Iris pigment epithelial cell (primary cell): ENCODE results near the gene NIF3L1.
A peak's percentile ranks its signal among the peaks of the same experiment; 100 is the strongest.

ENCODE experiments used
- DNase-seq: peaks from one replicate; pipeline ENCODE4 v3.0.0-alpha.2; 2011; ENCODE audit warnings: low read depth

The NIF3L1 gene, protein sequence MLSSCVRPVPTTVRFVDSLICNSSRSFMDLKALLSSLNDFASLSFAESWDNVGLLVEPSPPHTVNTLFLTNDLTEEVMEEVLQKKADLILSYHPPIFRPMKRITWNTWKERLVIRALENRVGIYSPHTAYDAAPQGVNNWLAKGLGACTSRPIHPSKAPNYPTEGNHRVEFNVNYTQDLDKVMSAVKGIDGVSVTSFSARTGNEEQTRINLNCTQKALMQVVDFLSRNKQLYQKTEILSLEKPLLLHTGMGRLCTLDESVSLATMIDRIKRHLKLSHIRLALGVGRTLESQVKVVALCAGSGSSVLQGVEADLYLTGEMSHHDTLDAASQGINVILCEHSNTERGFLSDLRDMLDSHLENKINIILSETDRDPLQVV

DNA sequence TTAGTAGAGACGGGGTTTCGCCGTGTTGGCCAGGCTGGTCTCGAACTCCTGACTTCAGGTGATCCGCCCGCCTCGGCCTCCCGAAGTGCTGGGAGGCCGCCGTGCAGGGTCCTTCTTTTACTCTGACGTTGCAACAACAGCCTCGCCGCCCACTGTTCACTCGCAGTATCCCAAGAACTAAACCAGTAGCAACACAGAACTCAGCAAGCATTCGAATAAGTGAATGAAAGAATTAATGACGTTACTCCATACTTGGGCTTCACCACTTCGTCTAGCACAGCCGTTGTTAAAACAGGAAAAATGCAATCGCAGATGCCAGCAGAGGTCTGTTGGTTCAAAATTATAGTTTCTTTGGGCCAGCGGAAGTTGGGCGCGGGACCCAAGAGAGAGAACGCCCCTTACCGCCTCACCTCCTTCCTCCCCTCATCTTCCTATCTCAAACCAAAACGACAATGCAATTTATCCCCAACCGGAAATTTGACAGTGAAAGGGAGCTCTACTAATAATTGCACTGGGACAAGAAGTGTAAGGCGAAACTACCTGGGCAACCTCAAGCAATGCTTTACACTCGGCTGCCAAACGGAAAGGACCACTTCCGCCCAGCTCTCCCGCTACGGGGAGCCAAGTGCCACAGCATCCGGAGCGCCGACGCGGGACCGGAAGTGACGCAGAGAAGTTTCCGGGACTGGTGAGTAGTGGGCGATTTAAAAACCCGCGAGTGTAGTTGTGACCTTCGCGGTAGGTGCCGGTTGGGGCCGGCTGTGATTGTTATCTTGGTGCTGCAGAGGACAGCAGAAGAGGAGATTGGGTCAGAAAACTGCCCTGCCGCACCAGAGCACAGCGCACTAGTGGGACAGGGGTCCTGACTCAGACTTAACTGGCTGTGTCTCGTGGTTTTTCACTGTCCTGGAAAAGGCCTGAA is at the start of gene NIF3L1, which contains the start of gene PPIL3:
TSS of gene NIF3L1 (plus strand) at position 668 of the 922 bp plus-strand sequence. CDS start 2,573 bp downstream, outside the sequence.
TSS of gene PPIL3 (minus strand) at position 374 of the 922 bp plus-strand sequence. CDS start 1,462 bp downstream, outside the sequence.
- DNase-seq = peak; percentile 98

DNA sequence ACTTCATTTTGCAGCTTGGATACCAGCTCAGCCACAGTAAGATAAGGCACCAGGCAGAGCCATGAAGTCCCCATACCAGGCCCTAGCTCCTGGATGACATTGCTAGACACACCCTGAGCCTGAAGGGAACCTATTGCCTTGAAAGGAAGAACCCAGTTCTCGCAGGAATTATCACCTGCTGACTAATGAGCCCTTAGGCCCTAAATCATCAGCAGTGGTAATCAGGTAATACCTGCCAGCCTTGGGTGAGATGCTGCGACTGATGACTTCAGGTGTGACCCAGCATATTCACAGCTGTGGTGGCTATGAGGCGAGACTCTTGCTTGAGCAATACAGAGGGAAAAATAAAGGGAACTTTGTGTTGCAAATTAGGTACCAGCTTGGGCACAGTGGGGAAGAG is 49.7 kb upstream of the NIF3L1 start:
- DNase-seq = no peak

DNA sequence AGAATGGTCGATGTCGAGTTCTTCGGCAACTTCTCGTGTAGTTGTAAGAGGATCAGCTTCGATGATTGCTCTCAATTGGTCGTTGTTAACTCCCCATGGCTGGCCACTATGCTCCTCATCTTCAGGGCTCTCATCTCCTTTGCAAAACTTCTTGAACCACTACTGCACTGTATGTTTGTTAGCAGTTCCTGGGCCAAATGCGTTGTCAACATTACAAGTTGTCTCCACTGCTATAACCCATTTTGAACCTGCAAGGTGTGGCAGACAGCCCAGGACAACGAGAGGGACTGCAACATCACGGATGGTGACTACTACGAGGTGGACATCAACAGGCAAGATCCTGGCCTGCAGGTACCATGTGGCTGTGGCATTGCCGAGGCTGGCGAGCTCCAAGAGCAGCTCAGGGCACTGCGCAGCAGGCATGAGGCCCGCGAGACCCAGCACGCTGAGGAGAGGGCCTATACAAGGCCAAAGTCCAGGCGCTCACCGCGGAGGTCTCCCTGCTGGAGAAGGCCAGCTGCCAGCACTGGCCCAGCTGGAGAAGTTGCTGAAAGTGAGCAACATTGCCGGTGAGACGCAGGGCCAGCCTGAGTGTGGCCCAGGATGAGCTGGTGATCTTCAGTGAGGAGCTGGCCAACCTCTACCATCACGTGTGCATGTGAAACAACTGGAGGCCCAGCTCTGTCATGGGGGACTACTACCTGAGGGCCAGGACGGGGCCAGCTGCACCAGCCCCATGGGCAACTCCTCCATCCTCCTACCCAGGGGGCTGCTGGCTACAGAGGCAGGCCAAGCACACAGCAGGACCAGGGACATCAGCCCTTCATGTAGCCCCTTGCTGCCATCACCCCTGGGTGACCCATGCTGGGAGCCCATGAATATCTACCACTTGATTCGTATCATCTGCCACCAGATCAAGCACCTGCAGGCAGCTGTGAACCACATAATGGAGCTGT is 44.9 kb upstream of the NIF3L1 start:
- DNase-seq = no peak

DNA sequence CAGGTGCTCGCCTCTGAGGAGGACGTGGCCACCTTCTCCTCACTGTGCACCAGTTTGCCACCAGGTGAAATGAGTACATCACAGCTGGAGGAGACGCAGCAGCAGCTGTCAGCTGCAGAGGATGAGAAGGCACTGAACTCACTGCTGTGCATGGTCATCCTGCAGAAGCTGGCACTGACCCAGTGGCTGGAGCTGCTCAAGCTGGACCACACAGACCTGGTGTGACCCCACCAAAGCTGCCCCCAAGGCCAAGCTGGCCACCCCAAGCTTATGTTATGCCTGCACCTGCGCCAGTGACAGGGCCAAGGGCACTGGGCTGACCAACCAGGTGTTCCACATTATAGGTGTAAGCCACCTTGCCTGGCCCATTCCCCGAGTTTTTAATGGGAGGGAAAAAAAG is 44.0 kb upstream of the NIF3L1 start:
- DNase-seq = no peak

DNA sequence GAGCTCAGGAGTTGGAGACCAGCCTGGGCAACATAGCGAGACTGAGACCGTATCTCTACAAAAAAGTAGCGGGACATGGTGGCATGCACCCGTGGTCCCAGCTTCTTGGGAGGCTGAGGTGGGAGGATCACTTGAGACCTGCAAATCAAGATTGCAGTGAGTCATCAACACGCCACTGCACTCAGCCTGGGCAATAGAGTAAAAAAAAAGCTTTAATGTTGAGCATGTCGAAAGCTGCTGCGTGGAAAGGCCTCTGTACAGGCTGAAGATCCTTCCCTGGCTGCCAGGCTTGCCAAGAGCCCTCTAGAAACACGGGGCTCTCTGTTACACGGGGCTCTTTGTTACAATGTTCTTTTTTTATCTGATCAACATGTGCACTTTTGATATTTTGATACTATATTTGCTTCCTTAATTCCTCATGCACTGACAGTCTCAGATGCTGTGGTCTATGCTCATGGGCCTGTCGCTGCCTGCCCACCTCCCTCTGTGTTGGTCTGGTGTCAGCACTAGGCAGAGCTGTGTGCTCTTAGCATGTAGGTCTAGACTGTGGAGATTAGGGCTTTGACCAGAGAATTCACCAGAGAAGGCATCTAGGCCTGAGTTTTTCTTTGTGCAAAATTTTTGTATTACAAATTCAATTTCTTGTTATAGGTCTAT is 43.4 kb upstream of the NIF3L1 start:
- DNase-seq = no peak

DNA sequence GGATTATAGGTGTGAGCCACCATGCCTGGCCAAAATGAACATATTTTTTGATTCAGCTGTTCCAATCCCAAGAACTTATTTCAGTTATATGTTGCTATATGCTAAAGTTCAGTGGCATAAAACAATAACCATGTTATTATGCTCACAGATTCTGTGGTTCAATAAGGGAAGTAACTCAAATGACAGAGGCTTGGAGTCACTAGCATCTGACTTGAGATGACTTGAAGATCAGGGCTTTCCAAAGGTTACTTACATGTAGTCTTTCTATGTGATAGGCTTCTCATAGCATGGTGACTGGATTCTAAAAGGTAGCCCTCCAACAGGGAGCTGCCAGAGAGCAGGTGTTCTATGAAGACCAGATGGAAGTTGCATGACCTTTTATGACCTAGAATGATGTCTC is 41.9 kb upstream of the NIF3L1 start:
- no peak for DNase-seq

DNA sequence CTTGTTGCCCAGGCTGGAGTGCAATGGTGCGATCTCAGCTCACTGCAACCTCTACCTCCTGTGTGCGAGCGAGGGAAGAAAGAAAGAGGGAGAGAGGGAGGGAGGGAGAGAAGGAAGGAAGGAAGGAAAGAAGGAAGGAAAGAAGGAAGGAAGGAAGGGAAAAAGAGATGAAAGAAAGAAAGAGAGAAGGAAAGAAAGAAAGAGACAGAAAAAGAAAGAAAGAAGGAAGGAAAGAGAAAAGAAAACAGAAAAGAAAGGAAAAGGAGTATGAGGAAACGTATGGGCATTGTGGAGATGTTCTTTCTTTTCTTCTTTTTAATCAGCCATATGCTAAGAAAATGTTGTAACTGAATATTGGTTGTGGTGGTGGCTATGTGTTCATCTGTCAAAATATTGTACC is 41.2 kb upstream of the NIF3L1 start:
- DNase-seq = no peak

DNA sequence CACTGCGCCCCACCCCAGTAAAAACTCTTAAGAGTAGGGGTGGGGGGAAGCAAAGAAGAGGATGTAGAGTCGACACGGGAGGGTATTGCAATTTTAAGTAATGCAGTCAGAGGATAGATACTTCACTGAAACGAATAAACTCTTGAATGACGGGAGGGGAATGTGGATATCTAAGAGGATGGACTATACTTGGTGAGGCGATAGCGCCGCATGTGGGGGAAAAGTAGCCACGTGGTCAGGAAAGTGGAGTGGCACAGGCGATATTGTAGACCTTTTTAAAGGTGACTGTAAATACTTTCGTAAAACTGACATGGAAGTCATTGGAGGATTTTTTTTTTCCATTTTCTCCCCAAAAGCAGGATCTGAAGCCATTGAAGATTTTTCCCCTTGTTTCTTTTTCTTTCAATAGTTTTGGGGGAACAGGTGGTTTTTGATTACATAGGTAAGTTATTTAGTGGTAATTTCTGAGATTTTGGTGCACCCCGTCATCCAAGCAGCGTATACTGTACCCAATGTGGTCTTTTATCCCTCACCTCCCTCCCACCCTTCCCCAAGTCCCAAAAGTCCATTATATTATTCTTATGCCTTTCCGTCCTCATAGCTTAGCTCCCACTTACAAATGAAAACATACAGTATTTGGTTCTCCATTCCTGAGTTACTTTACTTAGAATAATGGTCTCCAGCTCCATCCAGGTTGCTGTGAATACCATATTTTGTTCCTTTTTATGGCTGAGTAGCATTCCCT is 38.5 kb upstream of the NIF3L1 start:
- DNase-seq = no peak

DNA sequence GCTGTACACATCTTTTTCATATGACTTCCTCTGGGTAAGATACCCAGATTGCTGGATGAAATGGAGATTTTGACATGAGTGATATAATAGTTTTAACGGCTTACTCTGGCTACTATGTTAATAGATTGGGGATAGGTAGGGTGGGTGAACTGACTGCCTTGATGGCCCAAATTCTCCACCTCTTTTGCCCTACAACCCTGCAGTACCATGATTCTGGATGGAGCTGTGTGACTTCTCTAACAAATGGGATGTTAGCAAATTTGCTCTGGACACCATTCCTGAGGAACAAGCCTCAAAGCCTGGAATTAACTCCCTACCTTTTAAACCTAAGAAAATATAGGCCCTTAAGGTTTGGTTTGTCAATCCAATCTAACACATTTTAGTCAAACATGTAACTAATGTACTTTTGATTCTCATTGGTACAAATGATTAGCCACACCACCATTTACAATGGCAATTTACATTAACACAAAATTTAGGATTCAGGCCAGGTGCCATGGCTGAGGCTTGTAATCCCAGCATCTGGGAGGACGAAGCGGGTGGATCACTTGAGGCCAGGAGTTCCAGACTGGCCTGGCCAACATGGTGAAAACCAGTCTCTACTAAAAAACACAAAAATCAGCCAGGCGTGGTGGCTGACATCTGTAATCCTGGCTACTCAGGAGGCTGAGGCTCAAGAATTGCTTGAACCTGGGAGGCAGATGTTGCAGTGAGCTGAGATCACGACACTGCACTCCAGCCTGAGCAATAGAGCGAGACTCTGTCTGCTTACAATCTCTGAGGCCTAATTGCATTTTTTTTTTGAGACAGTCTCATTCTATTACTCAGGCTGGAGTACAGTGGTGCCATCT is 37.5 kb upstream of the NIF3L1 start:
- no peak for DNase-seq

DNA sequence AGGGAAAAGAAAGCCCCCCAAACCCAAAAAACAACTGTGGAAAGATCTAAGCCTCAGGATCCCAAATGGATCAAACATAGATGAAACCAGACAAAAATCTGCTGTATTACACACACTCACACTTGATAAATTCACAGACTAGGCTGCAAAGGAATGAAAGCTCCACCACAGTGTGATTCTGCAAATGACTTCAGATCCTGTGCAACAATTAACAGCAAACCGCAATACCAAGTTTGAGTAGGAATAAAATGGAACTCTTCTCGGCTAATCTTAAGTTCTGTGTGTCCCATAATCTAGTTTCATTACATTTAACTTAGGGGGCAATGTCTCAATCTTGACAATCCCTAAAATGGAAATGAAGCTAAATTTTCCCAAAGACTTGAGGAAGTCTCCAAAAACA is 36.6 kb upstream of the NIF3L1 start:
- DNase-seq = no peak

DNA sequence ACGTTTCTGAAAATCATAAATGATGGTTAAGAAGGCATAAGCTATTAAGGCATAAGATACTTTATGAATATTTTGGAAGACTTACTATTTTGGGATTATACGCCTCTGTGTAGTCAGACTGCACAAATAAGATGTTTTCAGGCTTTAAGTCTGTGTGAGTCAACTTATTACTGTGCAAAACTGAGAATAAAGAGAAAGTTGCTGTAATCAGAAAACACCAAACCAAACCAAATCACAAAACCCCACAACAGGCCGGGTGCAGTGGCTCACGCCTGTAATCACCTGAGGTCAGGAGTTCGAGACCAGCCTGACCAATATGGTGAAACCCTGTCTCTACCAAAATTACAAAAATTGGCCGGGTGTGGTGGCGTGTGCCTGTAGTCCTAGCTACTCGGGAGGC is 32.4 kb upstream of the NIF3L1 start:
- DNase-seq = no peak

DNA sequence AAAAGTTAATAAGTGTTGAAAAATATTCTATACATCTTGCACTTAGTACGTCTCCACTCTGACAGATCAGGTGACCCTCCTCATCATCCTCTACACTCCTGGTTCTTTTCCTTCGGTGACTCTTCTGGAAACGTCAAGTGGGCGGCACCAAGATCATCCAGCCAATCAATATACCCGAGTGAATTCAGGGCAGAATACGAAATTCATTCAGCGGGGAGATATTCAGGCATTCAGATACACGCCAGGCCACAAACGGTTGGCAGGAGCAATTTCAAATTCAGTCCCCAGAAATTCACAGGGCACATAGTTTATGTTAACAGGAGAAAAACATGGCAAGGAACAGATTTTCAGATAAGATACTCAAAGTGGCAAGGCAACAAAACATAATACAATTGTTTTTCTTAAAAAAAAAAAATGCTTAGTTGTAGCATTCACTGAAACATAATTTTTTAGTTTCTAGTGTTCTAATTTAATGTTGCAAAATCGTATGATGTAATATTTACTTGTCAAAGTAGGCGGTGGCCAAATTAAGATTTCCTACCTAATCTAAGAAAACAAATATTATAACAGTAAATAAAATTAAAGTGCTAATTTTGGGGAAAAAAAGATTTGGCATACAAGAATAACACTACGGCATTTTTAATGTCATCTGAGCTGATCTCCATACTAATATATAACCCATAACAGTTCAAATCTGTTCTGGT is 28.9 kb upstream of the NIF3L1 start:
- DNase-seq = peak; percentile 39

DNA sequence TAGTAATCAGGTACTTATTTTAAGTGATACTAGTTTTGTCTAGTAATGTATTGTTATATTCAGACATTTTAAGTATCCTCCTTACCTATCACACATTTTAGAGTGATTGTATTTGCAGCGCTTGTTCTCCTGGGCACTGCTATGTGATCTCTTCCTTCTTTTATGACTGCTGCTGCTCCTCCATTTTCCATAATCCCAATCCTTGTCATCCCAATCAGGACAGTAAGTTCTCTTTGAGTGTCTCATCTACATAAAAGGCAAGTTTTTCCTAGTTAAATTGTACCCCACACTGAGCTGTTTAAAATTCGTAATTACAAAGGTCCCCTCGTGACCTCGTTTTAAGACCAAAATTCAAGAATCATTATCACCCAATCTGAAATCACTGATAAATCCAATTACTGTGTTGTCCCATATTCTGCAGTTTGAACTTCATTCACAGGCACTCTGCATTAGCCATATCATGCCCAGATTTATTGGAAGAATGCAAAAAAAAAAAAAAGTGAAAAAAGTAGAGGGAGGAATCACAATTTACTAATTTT is 27.5 kb upstream of the NIF3L1 start:
- DNase-seq = no peak

DNA sequence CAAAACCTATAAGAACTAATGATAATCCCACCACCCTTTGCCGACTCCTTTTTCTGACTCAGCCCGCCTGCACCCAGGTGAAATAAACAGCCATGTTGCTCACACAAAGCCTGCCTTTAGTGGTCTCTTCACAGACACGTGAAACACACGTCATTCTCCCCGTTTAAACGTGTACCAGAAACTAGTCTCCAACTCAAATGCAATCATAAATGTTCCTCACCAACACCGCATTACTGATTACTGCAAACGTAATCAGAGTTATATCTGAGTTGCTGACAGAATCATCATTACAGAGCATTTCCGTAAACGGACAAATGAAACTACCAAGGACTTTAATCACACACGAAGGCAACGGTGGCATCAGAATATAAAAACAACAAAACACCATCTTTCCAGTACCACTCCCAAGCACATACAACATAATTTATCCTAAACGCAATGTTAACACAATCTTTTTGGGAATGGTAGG is 26.6 kb upstream of the NIF3L1 start:
- DNase-seq = peak; percentile 84

DNA sequence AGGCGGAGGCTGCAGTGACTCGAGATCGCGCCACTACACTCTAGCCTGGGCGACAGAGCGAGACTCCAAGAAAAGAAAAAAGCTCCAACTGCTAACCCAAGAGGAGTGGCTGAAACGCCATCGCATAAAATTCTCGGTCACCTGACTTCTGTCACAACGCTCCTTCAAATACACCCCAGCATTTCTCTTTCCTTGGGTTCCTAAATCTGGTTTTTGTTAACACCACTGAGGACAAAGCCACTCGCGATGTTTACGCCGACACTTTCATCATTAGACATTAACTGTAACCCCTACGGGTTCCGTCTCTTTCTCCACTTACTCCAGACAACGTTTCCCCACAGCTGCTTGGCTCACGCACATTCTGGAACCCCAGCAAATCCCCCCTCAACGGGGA is 25.4 kb upstream of the NIF3L1 start:
- DNase-seq = peak; percentile 12

DNA sequence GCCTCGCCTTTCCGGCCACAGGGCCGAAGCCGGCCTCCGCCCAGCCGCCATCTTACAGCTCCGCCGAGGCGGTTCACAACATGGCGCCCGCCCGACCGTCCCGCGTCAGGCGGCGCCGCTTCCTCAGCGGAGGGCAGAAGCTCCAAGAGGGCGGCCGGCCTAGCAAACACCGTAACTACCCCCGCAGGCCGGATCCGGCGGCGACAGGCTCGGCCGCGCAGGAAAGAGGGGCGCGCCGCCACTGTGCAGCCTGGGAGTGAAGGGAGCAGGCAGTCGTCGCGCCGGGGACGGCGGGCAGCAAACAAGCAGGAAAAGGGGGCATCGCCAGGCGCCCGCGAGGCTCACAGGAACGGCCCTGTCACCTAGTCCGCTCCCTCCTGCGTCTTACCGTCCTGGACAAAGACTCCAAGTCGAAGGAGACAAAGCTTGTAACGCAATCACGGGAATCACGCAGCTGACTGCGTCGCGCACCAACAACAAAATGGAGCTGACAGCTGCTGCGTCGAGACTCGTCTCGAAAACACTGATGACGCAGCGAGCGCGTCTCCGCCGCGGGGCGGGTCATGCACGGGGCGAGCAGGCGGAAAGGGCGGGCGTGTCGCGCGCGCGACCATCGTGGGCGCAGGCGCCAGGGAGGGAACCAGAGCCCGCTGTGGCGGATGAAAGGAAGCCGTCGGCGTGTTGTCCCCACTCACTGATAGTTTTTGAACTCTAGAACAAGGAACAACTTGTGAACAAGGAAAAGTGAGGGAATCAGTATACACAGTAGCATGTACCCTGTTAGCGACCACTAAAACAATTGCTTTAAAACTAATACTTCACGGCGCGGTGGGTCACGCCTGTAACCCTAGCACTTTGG is 24.8 kb upstream of the NIF3L1 start, which contains the start of gene CLK1:
TSS of gene CLK1 (minus strand) at position 483 of the 859 bp plus-strand sequence. CDS start 2,796 bp downstream, outside the sequence.
- DNase-seq = peak; percentile 93

DNA sequence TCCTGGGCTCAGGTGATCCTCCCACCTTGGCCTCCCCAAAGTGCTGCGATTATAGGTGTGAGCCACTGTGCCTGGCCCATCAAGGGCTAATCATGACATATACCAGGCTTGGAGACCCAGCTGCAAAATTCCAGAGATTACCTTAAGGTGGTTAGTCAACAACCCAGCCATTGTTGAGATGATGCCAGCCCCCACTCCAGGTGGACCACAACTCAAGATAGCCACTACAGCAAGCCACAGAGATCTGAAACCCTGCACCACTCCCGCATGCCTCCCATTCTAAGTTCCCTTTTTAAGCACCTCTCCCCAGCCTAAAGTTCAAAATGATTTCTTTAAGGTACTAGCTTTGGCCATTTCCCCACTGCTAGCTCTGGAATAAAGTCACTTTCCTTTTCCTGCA is 20.2 kb upstream of the NIF3L1 start:
- DNase-seq = no peak
